Vagina (tissue), 2 donors: ENCODE data around the gene AURKAIP1. TPM values are rescaled to one million over a fixed set of nuclear protein-coding genes. Genes with fewer than 3 reads are reported as not detected.

Experiments used
- DNase-seq, 2 donors: peaks; one replicate each; pipeline ENCODE4 v3.0.0-alpha.2; 2017; ENCODE audit errors: extremely low spot score in 2 of 2
- H3K27ac ChIP-seq: fragments of 200-600 bp; sonication (generic); one replicate; pipeline ENCODE4 v1.5.1; 2019
- H3K27me3 ChIP-seq: fragments of 200-600 bp; sonication (generic); one replicate; pipeline ENCODE4 v1.5.1; 2019
- H3K36me3 ChIP-seq, 2 donors: fragments of 200-600 bp; sonication (generic); one replicate each; pipeline ENCODE4 v1.5.1; 2017 to 2019
- H3K4me1 ChIP-seq: fragments of 200-600 bp; sonication (generic); one replicate; pipeline ENCODE4 v1.5.1; 2019
- H3K4me3 ChIP-seq, 2 donors: fragments of 200-600 bp; sonication (generic); 1 replicate in 1 of 2; 2 replicates in 1 of 2; pipeline ENCODE4 v1.5.1; 2016 to 2019
- H3K9me3 ChIP-seq: fragments of 200-600 bp; sonication (generic); one replicate; pipeline ENCODE4 v1.5.1; 2019
- POLR2A ChIP-seq, 2 donors: fragments of 450-650 bp; IDR thresholded peaks; one replicate each; pipeline ENCODE4 v1.6.1; 2017; ENCODE audit warnings: antibody characterized with exemption in 2 of 2, mild to moderate bottlenecking in 2 of 2, moderate library complexity in 2 of 2
- POLR2AphosphoS5 ChIP-seq, 2 donors: sonication (generic); formaldehyde crosslinking; IDR thresholded peaks; one replicate each; pipeline ENCODE4 v1.9.0; 2017; ENCODE audit warnings: antibody characterized with exemption in 2 of 2, mild to moderate bottlenecking in 2 of 2, low read depth in 1 of 2; ENCODE audit not compliant: insufficient read depth in 1 of 2
- intact Hi-C: fragments of 100-400 bp; cut with DNase I; formaldehyde crosslinking; loops from one replicate; pipeline ENCODE4 v1.15.1; 2023
- total RNA-seq: library from RNA; depleted of rRNA; stranded (reverse); fragments of >200 nt; gene quantifications from one replicate; pipeline ENCODE4 v1.2.3, GENCODE V29; 2016
- TF ChIP-seq, protein P1 (sequence below), 3 experiments: fragments of 450-650 bp in 2 of 3; fragments of 200-600 bp in 1 of 3; sonication (generic) in 1 of 3; IDR thresholded peaks; one replicate each; pipeline ENCODE4 v1.5.1; 2017 to 2019; ENCODE audit warnings: antibody characterized with exemption in 3 of 3, mild to moderate bottlenecking in 2 of 3, moderate library complexity in 2 of 3

The AURKAIP1 gene
- total RNA-seq, 1 donor from 2014 or later: 94.5 TPM

DNA sequence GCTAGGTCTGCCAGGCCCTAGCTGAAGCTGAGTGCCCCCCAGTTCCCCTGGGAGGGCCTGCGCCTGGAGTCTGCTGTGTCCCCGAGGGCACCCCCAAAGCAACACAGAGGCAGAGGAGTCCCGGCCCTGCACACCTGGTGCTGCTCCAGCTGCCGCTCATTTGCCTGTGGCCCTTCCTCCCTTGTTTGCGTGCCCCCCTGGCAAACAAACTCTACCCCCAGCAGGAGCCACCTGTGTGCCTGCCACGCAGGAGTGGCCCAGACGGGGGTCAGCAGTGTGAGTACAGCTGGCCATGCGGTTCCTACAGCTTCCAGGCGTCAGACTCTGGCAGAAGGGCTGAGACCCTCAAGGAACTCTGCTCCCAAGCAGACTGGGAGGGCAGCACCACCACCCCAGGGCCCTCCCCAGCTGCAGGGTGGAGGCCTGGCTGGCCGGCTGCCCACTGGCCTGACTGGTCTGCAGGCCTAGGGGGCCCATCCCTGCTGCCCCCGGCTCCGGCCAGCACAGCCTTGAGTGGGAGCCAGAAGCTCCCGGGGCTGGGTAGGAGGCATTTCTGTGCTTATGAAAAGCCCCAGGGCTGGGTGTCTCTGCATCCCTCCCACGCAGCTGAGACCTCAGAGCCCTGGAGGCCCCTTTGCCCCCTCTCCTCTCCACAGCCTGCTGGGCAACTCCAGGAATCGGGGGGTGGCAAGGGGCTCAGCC, 44.5 kb downstream of the AURKAIP1 start:
- DNase-seq: no peak
- Histone ChIP-seq H3K27me3 (no peaks in the 10 kb centered on the region), H3K36me3 (peaks cover 0 to 15% of the 10 kb centered on the region in 2 donors), H3K4me1 (peaks cover 48% of the 10 kb centered on the region), H3K9me3 (no peaks in the 10 kb centered on the region), H3K4me3 (no peak overlapping the region), H3K27ac (no peak overlapping the region)
- intact Hi-C loops: no loop called here
- TF ChIP-seq POLR2A (IDR thresholded peaks at IDR 0.05) (no peak), POLR2AphosphoS5 (IDR thresholded peaks at IDR 0.05; ENCODE audit: insufficient read depth in 1 of 2, low read depth in 1 of 2) (no peak)
- TF ChIP-seq, protein P1, sequence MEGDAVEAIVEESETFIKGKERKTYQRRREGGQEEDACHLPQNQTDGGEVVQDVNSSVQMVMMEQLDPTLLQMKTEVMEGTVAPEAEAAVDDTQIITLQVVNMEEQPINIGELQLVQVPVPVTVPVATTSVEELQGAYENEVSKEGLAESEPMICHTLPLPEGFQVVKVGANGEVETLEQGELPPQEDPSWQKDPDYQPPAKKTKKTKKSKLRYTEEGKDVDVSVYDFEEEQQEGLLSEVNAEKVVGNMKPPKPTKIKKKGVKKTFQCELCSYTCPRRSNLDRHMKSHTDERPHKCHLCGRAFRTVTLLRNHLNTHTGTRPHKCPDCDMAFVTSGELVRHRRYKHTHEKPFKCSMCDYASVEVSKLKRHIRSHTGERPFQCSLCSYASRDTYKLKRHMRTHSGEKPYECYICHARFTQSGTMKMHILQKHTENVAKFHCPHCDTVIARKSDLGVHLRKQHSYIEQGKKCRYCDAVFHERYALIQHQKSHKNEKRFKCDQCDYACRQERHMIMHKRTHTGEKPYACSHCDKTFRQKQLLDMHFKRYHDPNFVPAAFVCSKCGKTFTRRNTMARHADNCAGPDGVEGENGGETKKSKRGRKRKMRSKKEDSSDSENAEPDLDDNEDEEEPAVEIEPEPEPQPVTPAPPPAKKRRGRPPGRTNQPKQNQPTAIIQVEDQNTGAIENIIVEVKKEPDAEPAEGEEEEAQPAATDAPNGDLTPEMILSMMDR (IDR thresholded peaks at IDR 0.05): no peak

DNA sequence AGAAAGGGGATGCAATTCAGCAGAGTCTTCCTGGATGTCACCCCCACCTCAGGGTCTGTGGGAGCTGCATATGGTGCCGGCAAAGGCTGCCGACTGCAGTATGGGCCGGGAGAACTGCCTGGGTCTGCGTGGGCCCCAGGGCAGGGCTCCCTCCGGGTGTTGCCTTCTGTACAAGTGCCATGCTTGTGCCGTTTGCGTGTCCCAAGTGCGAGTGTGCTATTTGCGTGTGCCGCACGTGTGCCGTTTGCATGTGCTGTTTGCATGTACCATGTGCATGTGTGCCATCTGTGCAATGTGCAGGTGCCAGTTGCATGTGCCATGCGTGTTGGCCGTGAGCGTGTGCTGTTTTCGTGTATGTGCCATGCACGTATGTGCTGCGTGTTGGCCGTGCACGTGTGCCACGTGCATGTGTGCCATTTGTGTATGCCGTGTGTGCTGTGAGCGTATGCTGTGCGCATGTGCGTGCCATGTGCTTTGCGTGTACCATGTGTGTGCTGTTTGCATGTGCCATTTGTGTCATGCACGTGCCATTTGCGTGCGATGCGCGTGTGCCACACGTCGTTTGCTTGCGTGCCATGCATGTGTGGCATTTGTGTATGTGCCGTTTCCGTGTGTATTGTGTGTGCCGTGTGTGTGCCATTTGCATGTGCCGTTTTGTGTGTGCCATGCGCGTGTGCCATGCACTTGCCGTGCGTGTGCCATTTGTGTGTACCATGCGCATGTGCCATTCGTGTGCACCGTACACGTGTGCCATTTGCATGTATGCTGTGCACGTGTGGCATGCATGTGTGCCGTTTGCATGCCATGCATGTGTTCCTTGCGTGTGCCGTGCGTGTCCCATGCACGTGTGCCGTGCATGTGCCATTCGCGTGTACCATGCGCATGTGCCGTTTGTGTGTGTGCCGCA, 45.5 kb downstream of the AURKAIP1 start:
- H3K27me3 ChIP-seq: no peaks in the 10 kb centered on the region
- H3K27ac ChIP-seq: no peak overlapping the region
- no peak for DNase-seq
- peaks cover 0 to 15% of the 10 kb centered on the region in 2 donors for H3K36me3 ChIP-seq
- no peak overlapping the region for H3K4me3 ChIP-seq
- no peaks in the 10 kb centered on the region for H3K9me3 ChIP-seq
- TF ChIP-seq, protein P1 (IDR thresholded peaks at IDR 0.05): no peak
- TF ChIP-seq POLR2A (IDR thresholded peaks at IDR 0.05) (no peak), POLR2AphosphoS5 (IDR thresholded peaks at IDR 0.05; ENCODE audit: insufficient read depth in 1 of 2, low read depth in 1 of 2) (no peak)
- H3K4me1 ChIP-seq: peaks cover 55% of the 10 kb centered on the region
- intact Hi-C loops: no loop called here

DNA sequence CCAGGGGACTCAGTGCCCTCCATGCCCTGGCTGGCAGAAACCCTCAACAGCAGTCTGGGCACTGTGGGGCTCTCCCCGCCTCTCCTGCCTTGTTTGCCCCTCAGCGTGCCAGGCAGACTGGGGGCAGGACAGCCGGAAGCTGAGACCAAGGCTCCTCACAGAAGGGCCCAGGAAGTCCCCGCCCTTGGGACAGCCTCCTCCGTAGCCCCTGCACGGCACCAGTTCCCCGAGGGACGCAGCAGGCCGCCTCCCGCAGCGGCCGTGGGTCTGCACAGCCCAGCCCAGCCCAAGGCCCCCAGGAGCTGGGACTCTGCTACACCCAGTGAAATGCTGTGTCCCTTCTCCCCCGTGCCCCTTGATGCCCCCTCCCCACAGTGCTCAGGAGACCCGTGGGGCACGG, 46.8 kb downstream of the AURKAIP1 start:
- DNase-seq: no peak
- H3K27ac ChIP-seq: no peak overlapping the region
- no peak overlapping the region for H3K4me3 ChIP-seq
- H3K9me3 ChIP-seq: no peaks in the 10 kb centered on the region
- TF ChIP-seq POLR2AphosphoS5 (IDR thresholded peaks at IDR 0.05; ENCODE audit: insufficient read depth in 1 of 2, low read depth in 1 of 2) (no peak), POLR2A (IDR thresholded peaks at IDR 0.05) (no peak)
- TF ChIP-seq, protein P1 (IDR thresholded peaks at IDR 0.05): no peak
- no peaks in the 10 kb centered on the region for H3K27me3 ChIP-seq
- peaks cover 0 to 15% of the 10 kb centered on the region in 2 donors for H3K36me3 ChIP-seq
- intact Hi-C loops: no loop called here
- H3K4me1 ChIP-seq: peaks cover 55% of the 10 kb centered on the region

DNA sequence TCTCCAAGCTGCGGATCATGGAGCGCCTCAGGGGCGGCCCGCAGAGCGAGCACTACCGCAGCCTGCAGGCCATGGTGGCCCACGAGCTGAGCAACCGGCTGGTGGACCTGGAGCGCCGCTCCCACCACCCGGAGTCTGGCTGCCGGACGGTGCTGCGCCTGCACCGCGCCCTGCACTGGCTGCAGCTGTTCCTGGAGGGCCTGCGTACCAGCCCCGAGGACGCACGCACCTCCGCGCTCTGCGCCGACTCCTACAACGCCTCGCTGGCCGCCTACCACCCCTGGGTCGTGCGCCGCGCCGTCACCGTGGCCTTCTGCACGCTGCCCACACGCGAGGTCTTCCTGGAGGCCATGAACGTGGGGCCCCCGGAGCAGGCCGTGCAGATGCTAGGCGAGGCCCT, 47.7 kb downstream of the AURKAIP1 start:
- Histone ChIP-seq H3K36me3 (peaks cover 0 to 15% of the 10 kb centered on the region in 2 donors), H3K27ac (no peak overlapping the region), H3K4me1 (peaks cover 54% of the 10 kb centered on the region), H3K4me3 (no peak overlapping the region), H3K9me3 (no peaks in the 10 kb centered on the region), H3K27me3 (no peaks in the 10 kb centered on the region)
- intact Hi-C loops: no loop called here
- no peak for DNase-seq
- TF ChIP-seq POLR2AphosphoS5 (IDR thresholded peaks at IDR 0.05; ENCODE audit: insufficient read depth in 1 of 2, low read depth in 1 of 2) (no peak), POLR2A (IDR thresholded peaks at IDR 0.05) (no peak)
- TF ChIP-seq, protein P1 (IDR thresholded peaks at IDR 0.05): no peak
